Upper lobe of left lung (tissue), 6 donors: ENCODE measurements around the gene RPS6KA2. TPM values are rescaled to one million over a fixed set of nuclear protein-coding genes. Genes with fewer than 3 reads are reported as not detected.

Experiments used
- ATAC-seq, 2 donors: fragments of 200-7000 bp; cut with Tn5 transposase; one replicate each; pipeline ENCODE4 v1.9.1; 2022; ENCODE audit warnings: mild to moderate bottlenecking in 2 of 2, moderate library complexity in 2 of 2; ENCODE audit not compliant: low FRiP score in 2 of 2
- DNase-seq, 2 donors: peaks; one replicate each; pipeline ENCODE4 v3.0.0-alpha.2; 2019 to 2020
- H3K27ac ChIP-seq, 4 donors: fragments of 200-600 bp; sonication (generic); one replicate each; pipeline ENCODE4 v1.5.1; 2016 to 2019
- H3K27me3 ChIP-seq, 4 donors: fragments of 200-600 bp; sonication (generic); one replicate each; pipeline ENCODE4 v1.5.1; 2017 to 2019
- H3K36me3 ChIP-seq, 4 donors: fragments of 200-600 bp; sonication (generic); one replicate each; pipeline ENCODE4 v1.5.1; 2016 to 2019
- H3K4me1 ChIP-seq, 4 donors: fragments of 200-600 bp; sonication (generic); one replicate each; pipeline ENCODE4 v1.5.1; 2018 to 2019
- H3K4me3 ChIP-seq, 4 donors: fragments of 200-600 bp; sonication (generic); one replicate each; pipeline ENCODE4 v1.5.1; 2017 to 2019; ENCODE audit warnings: mild to moderate bottlenecking in 2 of 4, moderate library complexity in 1 of 4
- H3K9me3 ChIP-seq, 4 donors: fragments of 200-600 bp; sonication (generic); one replicate each; pipeline ENCODE4 v1.5.1; 2018 to 2019
- EP300 ChIP-seq, 4 donors: sonication (generic); formaldehyde crosslinking; IDR thresholded peaks; one replicate each; pipeline ENCODE4 v1.5.1; 2017; ENCODE audit warnings: antibody characterized with exemption in 4 of 4, control low read depth in 2 of 4
- POLR2A ChIP-seq, 4 donors: fragments of 450-650 bp; IDR thresholded peaks; one replicate each; pipeline ENCODE4 v1.5.1; 2016 to 2017; ENCODE audit warnings: antibody characterized with exemption in 4 of 4, mild to moderate bottlenecking in 2 of 4
- POLR2AphosphoS5 ChIP-seq, 2 donors: sonication (generic); formaldehyde crosslinking; IDR thresholded peaks; one replicate each; pipeline ENCODE4 v1.5.1; 2017; ENCODE audit warnings: antibody characterized with exemption in 2 of 2
- whole genome bisulfite sequencing, 2 donors: methylation state at CpG; one replicate each; pipeline ENCODE4 v1.1.5; 2017 to 2018; 5-methylcytosine and 5-hydroxymethylcytosine counted together
- total RNA-seq, 6 donors: library from RNA; depleted of rRNA in 4 of 6; stranded (reverse); fragments of >200 nt in 4 of 6; gene quantifications; one replicate each; pipeline versions ENCODE4 v1.1.0 to v1.2.1, GENCODE V29; 2016 to 2021
- TF ChIP-seq, protein P1 (sequence below), 6 experiments: fragments of 450-650 bp in 4 of 6; fragments of 200-600 bp in 2 of 6; sonication (generic) in 2 of 6; IDR thresholded peaks; one replicate each; pipeline ENCODE4 v1.5.1; 2016 to 2019; ENCODE audit warnings: antibody characterized with exemption in 6 of 6
- donor health status: DM: no; HTN: no; CAD: no; lungs with moderate emphysema.
- donor health status: DM: no; HTN: yes; CAD: no; lungs with severe emphysema.

Gene RPS6KA2
- total RNA-seq, 6 donors from 2014 or later: 101 to 233 (median 168) TPM

DNA sequence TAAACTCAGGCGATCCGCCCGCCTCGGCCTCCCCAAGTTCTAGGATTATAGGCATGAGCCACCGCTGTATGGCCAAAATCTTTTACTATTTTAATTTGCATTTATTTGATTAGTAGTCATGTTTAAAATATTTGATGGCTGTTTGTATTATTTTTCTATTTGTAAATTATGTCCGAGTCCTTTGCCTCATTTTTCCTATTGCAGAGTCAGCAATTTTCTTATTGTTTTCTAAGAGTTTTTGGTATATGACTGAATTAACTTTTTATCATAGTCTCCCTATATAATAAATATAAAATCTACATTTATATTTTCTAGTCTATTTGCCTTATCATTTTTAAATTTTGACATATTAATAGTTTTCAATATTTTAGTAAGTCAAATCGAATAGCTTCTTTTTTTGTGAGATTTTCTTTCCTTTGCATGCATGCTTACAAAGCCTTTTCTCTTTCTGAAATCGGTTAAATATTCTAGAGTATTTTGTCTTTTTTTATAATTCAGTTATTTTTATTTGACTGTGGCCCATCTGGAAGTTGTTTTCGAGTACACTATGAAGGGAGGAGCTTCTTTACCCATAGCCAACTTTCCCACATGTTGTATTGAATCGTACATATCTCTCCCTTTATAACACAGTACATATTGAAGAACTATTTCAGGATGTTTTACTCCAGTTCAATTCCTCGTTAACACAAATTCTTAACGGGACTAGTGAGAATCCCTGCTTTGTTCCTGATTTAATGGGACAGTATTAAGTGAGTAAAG, 34.5 kb upstream of the RPS6KA2 start:
- Histone ChIP-seq H3K36me3 (no peaks in the 10 kb centered on the region), H3K27ac (no peak overlapping the region), H3K27me3 (no peaks in the 10 kb centered on the region), H3K4me3 (no peak overlapping the region), H3K4me1 (peaks cover 0 to 16% (median 3%) of the 10 kb centered on the region in 4 donors), H3K9me3 (no peaks in the 10 kb centered on the region)
- WGBS, 2 donors: 87 to 93% methylated on average over 12 of the region's 12 CpGs
- ATAC-seq: no peak
- DNase-seq: no peak
- no peak for TF ChIP-seq EP300 (IDR thresholded peaks at IDR 0.05)
- no peak for TF ChIP-seq POLR2A (IDR thresholded peaks at IDR 0.05)
- no peak for TF ChIP-seq POLR2AphosphoS5 (IDR thresholded peaks at IDR 0.05)
- TF ChIP-seq, protein P1, sequence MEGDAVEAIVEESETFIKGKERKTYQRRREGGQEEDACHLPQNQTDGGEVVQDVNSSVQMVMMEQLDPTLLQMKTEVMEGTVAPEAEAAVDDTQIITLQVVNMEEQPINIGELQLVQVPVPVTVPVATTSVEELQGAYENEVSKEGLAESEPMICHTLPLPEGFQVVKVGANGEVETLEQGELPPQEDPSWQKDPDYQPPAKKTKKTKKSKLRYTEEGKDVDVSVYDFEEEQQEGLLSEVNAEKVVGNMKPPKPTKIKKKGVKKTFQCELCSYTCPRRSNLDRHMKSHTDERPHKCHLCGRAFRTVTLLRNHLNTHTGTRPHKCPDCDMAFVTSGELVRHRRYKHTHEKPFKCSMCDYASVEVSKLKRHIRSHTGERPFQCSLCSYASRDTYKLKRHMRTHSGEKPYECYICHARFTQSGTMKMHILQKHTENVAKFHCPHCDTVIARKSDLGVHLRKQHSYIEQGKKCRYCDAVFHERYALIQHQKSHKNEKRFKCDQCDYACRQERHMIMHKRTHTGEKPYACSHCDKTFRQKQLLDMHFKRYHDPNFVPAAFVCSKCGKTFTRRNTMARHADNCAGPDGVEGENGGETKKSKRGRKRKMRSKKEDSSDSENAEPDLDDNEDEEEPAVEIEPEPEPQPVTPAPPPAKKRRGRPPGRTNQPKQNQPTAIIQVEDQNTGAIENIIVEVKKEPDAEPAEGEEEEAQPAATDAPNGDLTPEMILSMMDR (IDR thresholded peaks at IDR 0.05): no peak

DNA sequence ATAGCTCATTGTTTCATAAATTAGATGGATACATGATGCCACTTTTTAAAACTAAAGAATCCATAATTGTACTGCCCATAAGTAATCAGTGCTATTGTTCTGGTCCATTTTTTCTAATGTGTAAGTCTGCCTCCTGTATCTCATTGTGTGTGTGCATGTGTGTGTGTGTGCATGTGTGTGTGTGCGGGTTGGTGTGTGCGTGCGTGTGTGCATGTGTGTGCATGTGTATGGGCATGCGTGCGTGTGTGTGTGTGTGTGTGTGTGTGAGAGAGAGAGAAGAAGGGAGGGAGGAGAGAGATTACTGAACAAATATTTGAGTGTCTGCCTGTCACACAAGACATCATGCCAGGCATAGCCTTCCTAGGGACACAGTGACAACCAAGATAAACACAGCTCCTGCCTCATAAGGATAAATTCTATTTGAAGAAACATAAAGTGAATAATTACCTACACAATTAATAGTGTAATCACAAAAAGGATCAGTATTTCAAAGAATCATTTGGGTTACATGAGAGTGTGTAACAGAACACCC, 33.2 kb upstream of the RPS6KA2 start:
- TF ChIP-seq EP300 (IDR thresholded peaks at IDR 0.05) (no peak), POLR2AphosphoS5 (IDR thresholded peaks at IDR 0.05) (no peak), POLR2A (IDR thresholded peaks at IDR 0.05) (no peak)
- TF ChIP-seq, protein P1 (IDR thresholded peaks at IDR 0.05): no peak
- Histone ChIP-seq H3K4me3 (no peak overlapping the region), H3K4me1 (peaks cover 0 to 21% (median 4%) of the 10 kb centered on the region in 4 donors), H3K36me3 (no peaks in the 10 kb centered on the region), H3K27me3 (no peaks in the 10 kb centered on the region), H3K9me3 (no peaks in the 10 kb centered on the region), H3K27ac (no peak overlapping the region)
- ATAC-seq (no peak), DNase-seq (no peak)
- WGBS, 2 donors: 51 to 76% methylated on average over 5 of the region's 5 CpGs

DNA sequence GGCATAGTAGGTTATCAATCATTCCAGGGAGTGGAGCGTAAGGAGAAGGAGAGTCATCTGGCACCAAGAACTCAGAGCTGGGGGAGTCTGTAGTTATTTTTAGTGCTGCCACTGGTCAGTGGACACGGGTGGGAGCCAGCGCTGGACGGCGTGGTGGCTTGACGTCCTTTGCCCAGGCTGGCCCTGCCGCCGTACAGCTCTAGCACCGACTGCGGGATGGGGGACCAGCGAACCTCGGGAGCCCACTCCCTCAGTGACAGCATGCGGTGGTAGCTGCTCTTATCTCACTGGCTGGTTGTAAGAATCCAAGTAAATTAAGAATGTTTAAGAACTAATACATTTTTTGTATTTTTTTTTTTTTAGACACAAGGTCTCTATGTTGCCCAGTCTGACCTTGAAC, 32.5 kb upstream of the RPS6KA2 start:
- TF ChIP-seq EP300 (IDR thresholded peaks at IDR 0.05) (no peak), POLR2A (IDR thresholded peaks at IDR 0.05) (no peak), POLR2AphosphoS5 (IDR thresholded peaks at IDR 0.05) (no peak)
- TF ChIP-seq, protein P1 (IDR thresholded peaks at IDR 0.05): no peak
- H3K27me3 ChIP-seq: no peaks in the 10 kb centered on the region
- no peak overlapping the region for H3K27ac ChIP-seq
- no peak overlapping the region for H3K4me3 ChIP-seq
- H3K4me1 ChIP-seq: peaks cover 0 to 21% (median 4%) of the 10 kb centered on the region in 4 donors
- H3K9me3 ChIP-seq: no peaks in the 10 kb centered on the region
- ATAC-seq: no peak
- no peaks in the 10 kb centered on the region for H3K36me3 ChIP-seq
- DNase-seq: no peak
- WGBS, 2 donors: 92 to 95% methylated on average over 13 of the region's 13 CpGs

DNA sequence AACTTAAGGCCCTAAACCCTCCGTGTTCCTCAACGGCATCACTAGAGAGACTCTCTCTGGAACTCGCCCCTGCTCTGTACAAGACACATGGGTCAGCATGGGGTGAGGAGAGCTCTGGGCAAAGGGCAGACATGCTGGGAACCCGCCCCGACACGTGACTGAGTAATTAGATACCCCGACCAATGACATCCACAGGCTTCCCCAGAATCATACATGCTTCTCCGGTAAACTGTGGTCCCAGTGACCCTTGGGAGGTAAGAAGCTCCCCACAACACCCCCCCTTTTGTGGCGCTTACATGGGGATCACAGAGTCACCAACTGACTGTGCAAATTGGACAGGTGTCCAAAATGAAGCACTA, 31.7 kb upstream of the RPS6KA2 start:
- 85 to 96% methylated on average over 6 to 9 of the region's 9 CpGs for WGBS, 2 donors
- H3K4me3 ChIP-seq: no peak overlapping the region
- no peaks in the 10 kb centered on the region for H3K9me3 ChIP-seq
- ATAC-seq (no peak), DNase-seq (no peak)
- TF ChIP-seq, protein P1 (IDR thresholded peaks at IDR 0.05): no peak
- no peak for TF ChIP-seq EP300 (IDR thresholded peaks at IDR 0.05)
- no peaks in the 10 kb centered on the region for H3K27me3 ChIP-seq
- peaks cover 0 to 17% (median 4%) of the 10 kb centered on the region in 4 donors for H3K4me1 ChIP-seq
- H3K27ac ChIP-seq: no peak overlapping the region
- no peaks in the 10 kb centered on the region for H3K36me3 ChIP-seq
